Body of pancreas (tissue), 4 donors: ENCODE results near the gene RASGEF1C. TPM values are rescaled to one million over a fixed set of nuclear protein-coding genes. Genes with fewer than 3 reads are reported as not detected.

Source experiments
- ATAC-seq: fragments of 150-250 bp; one replicate; pipeline ENCODE4 v1.9.1; 2016
- DNase-seq, 4 donors: peaks; one replicate each; pipeline ENCODE4 v3.0.0-alpha.2; 2019
- H3K27ac ChIP-seq, 4 donors: fragments of 200-600 bp; sonication (generic); 1 replicate in 3 of 4; 2 replicates in 1 of 4; pipeline versions ENCODE4 v1.5.1 to v1.6.1; 2016 to 2019; ENCODE audit warnings: mild to moderate bottlenecking in 1 of 4, mixed read lengths in 1 of 4, moderate library complexity in 1 of 4
- H3K27me3 ChIP-seq, 2 donors: fragments of 200-600 bp; sonication (generic); one replicate each; pipeline ENCODE4 v1.6.0; 2016; ENCODE audit warnings: mild to moderate bottlenecking in 1 of 2
- H3K36me3 ChIP-seq, 2 donors: fragments of 200-600 bp; sonication (generic); replicated peaks in 1 of 2; 2 replicates each; pipeline ENCODE4 v1.5.1; 2016; ENCODE audit warnings: low read depth in 2 of 2; ENCODE audit not compliant: insufficient read depth in 1 of 2
- H3K4me1 ChIP-seq: fragments of 200-600 bp; sonication (generic); one replicate; pipeline ENCODE4 v1.6.0; 2016
- H3K4me3 ChIP-seq, 2 donors: fragments of 200-600 bp; sonication (generic); 1 replicate in 1 of 2; 2 replicates in 1 of 2; pipeline ENCODE4 v1.5.1; 2016 to 2019
- H3K9me3 ChIP-seq, 3 donors: fragments of 200-600 bp; sonication (generic); 1 replicate in 2 of 3; 2 replicates in 1 of 3; pipeline ENCODE4 v1.5.1; 2016
- POLR2A ChIP-seq, 3 donors: fragments of 450-650 bp; IDR thresholded peaks; one replicate each; pipeline ENCODE4 v1.6.1; 2016; ENCODE audit warnings: antibody characterized with exemption in 3 of 3, mild to moderate bottlenecking in 2 of 3
- WGBS, 2 donors: methylation state at CpG; one replicate each; pipeline ENCODE4 v1.1.5; 2017; 5-methylcytosine and 5-hydroxymethylcytosine counted together
- intact Hi-C: fragments of 100-400 bp; cut with DNase I; formaldehyde crosslinking; loops from one replicate; pipeline ENCODE4 v1.15.1; 2023
- total RNA-seq, 2 donors: library from RNA; depleted of rRNA; stranded (reverse); fragments of >200 nt; gene quantifications; one replicate each; pipeline ENCODE4 v1.1.0, GENCODE V29; 2016
- TF ChIP-seq, protein P1 (sequence below), 7 experiments: fragments of 450-650 bp in 4 of 7; fragments of 200-600 bp in 3 of 7; sonication (generic) in 3 of 7; IDR thresholded peaks; one replicate each; pipeline ENCODE4 v1.5.1; 2016 to 2019; ENCODE audit warnings: antibody characterized with exemption in 7 of 7

RASGEF1C gene
- total RNA-seq, 2 donors from 2014 or later = not detected

DNA sequence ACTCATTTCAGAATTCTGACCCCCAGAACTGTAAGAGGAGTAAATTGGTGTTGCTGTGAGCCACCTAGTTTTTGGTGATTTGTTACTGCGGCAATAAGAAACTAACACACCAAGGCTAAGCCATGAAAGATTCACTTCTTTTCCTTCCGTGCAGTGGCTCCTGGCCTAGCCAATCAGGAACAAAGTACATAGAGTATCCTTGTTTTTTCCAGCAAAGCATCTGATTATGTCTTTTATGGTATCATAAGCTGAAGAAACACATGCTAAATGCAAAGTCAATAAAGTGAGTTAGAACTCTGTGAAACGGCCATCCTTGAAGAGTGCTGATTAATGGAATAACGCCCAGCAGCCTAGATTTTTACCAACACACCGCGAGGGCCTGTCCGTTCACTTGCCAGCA is 148.8 kb downstream of the RASGEF1C start:
- Histone ChIP-seq H3K9me3 (no peaks in the 10 kb centered on the region), H3K36me3 (no peaks in the 10 kb centered on the region), H3K27me3 (no peaks in the 10 kb centered on the region), H3K4me1 (no peaks in the 10 kb centered on the region), H3K4me3 (no peak overlapping the region), H3K27ac (no peak overlapping the region)
- no peak for ATAC-seq
- 72 to 81% methylated on average over 7 of the region's 7 CpGs for WGBS, 2 donors
- TF ChIP-seq POLR2A (IDR thresholded peaks at IDR 0.05) = no peak
- TF ChIP-seq, protein P1, sequence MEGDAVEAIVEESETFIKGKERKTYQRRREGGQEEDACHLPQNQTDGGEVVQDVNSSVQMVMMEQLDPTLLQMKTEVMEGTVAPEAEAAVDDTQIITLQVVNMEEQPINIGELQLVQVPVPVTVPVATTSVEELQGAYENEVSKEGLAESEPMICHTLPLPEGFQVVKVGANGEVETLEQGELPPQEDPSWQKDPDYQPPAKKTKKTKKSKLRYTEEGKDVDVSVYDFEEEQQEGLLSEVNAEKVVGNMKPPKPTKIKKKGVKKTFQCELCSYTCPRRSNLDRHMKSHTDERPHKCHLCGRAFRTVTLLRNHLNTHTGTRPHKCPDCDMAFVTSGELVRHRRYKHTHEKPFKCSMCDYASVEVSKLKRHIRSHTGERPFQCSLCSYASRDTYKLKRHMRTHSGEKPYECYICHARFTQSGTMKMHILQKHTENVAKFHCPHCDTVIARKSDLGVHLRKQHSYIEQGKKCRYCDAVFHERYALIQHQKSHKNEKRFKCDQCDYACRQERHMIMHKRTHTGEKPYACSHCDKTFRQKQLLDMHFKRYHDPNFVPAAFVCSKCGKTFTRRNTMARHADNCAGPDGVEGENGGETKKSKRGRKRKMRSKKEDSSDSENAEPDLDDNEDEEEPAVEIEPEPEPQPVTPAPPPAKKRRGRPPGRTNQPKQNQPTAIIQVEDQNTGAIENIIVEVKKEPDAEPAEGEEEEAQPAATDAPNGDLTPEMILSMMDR (IDR thresholded peaks at IDR 0.05) = no peak
- no peak for DNase-seq
- intact Hi-C loops = no loop called here

DNA sequence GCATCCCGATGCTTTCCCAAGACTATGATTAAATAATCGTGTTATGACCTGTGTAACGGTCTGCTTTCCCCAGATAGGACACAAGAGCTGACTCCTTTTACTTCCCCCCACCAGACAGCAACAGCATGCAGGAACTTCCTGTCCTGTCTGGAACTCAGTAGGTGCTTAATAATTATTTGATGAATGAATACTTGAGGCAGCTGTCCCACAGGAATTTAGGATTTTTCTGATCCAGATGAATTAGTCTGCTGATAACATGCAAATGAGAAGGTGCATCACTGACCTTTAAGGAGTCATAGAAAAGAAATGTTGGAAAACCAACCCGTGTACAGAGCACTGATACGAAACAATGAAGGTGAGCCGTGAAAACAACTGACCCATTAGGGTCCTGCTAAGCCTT is 149.7 kb downstream of the RASGEF1C start:
- 78 to 86% methylated on average over 6 of the region's 6 CpGs for WGBS, 2 donors
- ATAC-seq (no peak), DNase-seq (no peak)
- no peaks in the 10 kb centered on the region for H3K9me3 ChIP-seq
- H3K27me3 ChIP-seq = no peaks in the 10 kb centered on the region
- no peaks in the 10 kb centered on the region for H3K4me1 ChIP-seq
- H3K27ac ChIP-seq = no peak overlapping the region
- intact Hi-C loops = no loop called here
- no peak overlapping the region for H3K4me3 ChIP-seq
- TF ChIP-seq POLR2A (IDR thresholded peaks at IDR 0.05) = no peak
- TF ChIP-seq, protein P1 (IDR thresholded peaks at IDR 0.05) = no peak
- no peaks in the 10 kb centered on the region for H3K36me3 ChIP-seq

DNA sequence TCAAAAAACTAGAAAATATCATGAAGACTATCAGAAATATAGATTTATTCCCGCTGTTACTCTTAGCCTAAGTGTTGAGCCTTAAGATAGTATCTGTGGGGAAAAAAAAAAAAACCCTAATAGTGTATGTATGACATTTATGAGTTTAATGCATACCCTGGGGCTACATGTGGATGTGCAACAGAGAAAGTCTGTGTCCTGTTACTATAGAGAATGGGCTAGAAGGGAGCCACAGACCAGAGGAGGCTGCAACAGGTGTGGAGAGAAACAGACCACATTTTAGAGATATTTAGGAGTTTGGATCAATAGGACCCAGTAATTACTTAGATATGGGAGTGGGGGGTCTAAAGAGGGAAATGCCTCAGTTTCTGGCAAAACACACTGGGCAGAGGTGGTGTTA is 152.9 kb downstream of the RASGEF1C start:
- no peaks in the 10 kb centered on the region for H3K27me3 ChIP-seq
- DNase-seq (no peak), ATAC-seq (no peak)
- H3K4me1 ChIP-seq = peaks cover 4% of the 10 kb centered on the region
- no peaks in the 10 kb centered on the region for H3K9me3 ChIP-seq
- 97 to 100% methylated on average over 1 of the region's 1 CpG for WGBS, 2 donors
- intact Hi-C loops = no loop called here
- H3K27ac ChIP-seq = no peak overlapping the region
- H3K4me3 ChIP-seq = no peak overlapping the region
- TF ChIP-seq, protein P1 (IDR thresholded peaks at IDR 0.05) = no peak
- no peak for TF ChIP-seq POLR2A (IDR thresholded peaks at IDR 0.05)
- H3K36me3 ChIP-seq = no peaks in the 10 kb centered on the region

DNA sequence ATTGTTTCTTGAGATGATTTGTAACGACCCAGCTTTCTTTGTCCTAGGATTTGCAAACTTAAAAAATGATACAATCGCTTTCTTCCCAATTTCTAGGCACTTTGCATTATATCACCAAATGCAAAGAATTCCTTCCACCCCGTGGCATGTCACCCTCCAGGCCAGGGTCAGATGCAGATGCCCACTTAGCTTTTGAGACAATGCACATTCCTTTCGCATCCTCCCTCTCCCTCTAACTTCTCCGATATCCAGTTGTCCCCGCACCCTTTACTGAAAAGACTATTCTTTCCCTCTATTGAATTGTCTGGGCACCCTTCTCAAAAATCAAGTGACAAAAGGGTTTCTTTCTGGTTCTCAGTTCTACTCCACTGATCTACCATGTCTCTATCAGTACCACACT is 154.8 kb downstream of the RASGEF1C start:
- H3K4me1 ChIP-seq = peaks cover 17% of the 10 kb centered on the region
- no peaks in the 10 kb centered on the region for H3K9me3 ChIP-seq
- no peaks in the 10 kb centered on the region for H3K27me3 ChIP-seq
- H3K27ac ChIP-seq = no peak overlapping the region
- intact Hi-C loops = no loop called here
- 76 to 79% methylated on average over 6 of the region's 6 CpGs for WGBS, 2 donors
- DNase-seq (no peak), ATAC-seq (no peak)
- TF ChIP-seq, protein P1 (IDR thresholded peaks at IDR 0.05) = no peak
- no peak for TF ChIP-seq POLR2A (IDR thresholded peaks at IDR 0.05)
- no peak overlapping the region for H3K4me3 ChIP-seq
- H3K36me3 ChIP-seq = no peaks in the 10 kb centered on the region

DNA sequence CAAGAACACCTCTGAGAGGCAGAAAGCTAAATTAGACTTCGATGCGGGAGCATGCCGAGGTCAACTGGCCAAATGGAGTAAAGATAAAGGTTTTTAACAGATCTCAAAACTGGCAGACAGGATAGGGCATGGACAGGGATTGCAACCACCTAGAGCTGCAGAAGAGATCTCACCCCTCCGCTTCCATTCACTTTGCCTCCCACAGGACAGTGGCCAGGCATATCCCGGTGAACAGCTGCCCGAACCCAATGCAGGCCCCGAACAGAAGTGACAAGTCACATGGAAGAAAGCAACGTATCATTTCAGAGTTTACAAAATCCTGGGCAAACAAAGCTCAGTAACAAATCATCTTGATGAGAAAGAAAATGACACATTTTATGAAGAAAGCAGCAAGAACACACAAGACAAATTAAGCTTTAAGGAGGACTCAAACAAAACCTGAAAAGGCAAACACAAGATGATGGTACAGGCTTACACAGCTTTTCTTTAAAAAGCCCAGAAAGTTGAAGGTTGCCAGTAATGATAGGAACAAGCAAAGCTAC is 155.9 kb downstream of the RASGEF1C start:
- WGBS, 2 donors = 66 to 71% methylated on average over 8 of the region's 8 CpGs
- Histone ChIP-seq H3K4me3 (no peak overlapping the region), H3K27me3 (no peaks in the 10 kb centered on the region), H3K27ac (no peak overlapping the region), H3K4me1 (peaks cover 28% of the 10 kb centered on the region), H3K36me3 (no peaks in the 10 kb centered on the region), H3K9me3 (no peaks in the 10 kb centered on the region)
- intact Hi-C loops = no loop called here
- no peak for DNase-seq
- no peak for ATAC-seq
- TF ChIP-seq, protein P1 (IDR thresholded peaks at IDR 0.05) = no peak
- TF ChIP-seq POLR2A (IDR thresholded peaks at IDR 0.05) = no peak
